ENCODE measurements around the gene ZDHHC17. TPM values are rescaled to one million over a fixed set of nuclear protein-coding genes. Genes with fewer than 3 reads are reported as not detected.
A peak's percentile ranks its signal among the peaks of the same experiment; 100 is the strongest.

The ZDHHC17 gene
- total and polyA plus RNA-seq, 7 donors = 7.8 to 22.7 (median 20.2) TPM

DNA sequence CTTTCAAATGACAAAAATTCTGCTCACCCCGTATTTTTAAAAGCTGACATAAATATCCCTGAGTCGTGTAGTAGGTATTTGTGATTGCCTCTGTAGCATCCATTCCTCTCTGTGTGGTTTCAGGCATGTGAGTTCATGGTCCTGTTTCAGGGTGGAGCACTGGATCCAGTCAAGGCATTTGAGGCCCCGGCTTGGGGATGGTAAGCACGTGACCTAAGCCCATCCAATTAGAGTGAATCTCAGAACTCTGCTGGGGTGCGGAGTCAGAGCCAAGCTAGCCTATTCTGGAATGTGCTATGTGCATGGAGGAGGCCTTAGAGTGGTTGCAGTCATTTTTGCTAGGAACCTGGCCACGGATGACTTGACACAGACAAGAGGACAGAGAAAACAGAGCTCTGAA, 119.2 kb downstream of the ZDHHC17 start:
- intact Hi-C loops (cut with DNase I) = no loop called here
- ATAC-seq = no peak
- no peak for DNase-seq
- peaks cover 0 to 1% (median 0%) of the 10 kb centered on the region in 3 donors for H3K27me3 ChIP-seq (ENCODE audit: insufficient read depth in 3 of 3, low read length in 2 of 3)
- no peaks in the 10 kb centered on the region for H3K36me3 ChIP-seq (ENCODE audit: insufficient read depth in 1 of 2, low read depth in 1 of 2)
- H3K27ac ChIP-seq = no peak overlapping the region
- 83 to 91% (median 84%) methylated on average over 6 of the region's 6 CpGs for WGBS, 3 donors
- TF ChIP-seq, protein P1, sequence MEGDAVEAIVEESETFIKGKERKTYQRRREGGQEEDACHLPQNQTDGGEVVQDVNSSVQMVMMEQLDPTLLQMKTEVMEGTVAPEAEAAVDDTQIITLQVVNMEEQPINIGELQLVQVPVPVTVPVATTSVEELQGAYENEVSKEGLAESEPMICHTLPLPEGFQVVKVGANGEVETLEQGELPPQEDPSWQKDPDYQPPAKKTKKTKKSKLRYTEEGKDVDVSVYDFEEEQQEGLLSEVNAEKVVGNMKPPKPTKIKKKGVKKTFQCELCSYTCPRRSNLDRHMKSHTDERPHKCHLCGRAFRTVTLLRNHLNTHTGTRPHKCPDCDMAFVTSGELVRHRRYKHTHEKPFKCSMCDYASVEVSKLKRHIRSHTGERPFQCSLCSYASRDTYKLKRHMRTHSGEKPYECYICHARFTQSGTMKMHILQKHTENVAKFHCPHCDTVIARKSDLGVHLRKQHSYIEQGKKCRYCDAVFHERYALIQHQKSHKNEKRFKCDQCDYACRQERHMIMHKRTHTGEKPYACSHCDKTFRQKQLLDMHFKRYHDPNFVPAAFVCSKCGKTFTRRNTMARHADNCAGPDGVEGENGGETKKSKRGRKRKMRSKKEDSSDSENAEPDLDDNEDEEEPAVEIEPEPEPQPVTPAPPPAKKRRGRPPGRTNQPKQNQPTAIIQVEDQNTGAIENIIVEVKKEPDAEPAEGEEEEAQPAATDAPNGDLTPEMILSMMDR (IDR thresholded peaks at IDR 0.05) = no peak
- no peaks in the 10 kb centered on the region for H3K4me1 ChIP-seq
- no peak overlapping the region for H3K4me3 ChIP-seq
- no peaks in the 10 kb centered on the region for H3K9me3 ChIP-seq

DNA sequence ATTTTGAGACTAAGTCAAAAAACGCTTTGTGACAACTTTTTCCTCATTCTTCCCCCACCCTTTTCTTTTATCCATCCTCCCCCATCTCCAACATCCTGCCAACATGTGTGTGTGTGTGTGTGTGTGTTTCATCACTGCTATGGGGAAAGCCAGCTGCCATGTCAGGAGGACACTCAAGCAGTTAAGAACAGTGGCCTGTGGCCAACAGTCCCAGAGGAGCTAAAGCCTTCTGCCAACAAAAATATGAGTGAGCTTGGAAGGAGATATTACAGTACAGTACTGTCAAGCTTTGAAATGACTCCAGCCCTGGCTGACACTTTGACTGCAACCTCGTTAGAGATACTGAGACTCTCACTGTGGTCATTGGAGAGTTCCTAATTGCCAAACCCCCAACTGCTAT, 119.9 kb downstream of the ZDHHC17 start:
- Histone ChIP-seq H3K36me3 (ENCODE audit: insufficient read depth in 1 of 2, low read depth in 1 of 2) (no peaks in the 10 kb centered on the region), H3K27ac (no peak overlapping the region), H3K4me3 (no peak overlapping the region), H3K27me3 (ENCODE audit: insufficient read depth in 3 of 3, low read length in 2 of 3) (peaks cover 0 to 1% (median 0%) of the 10 kb centered on the region in 3 donors), H3K4me1 (no peaks in the 10 kb centered on the region), H3K9me3 (no peaks in the 10 kb centered on the region)
- TF ChIP-seq, protein P1 (IDR thresholded peaks at IDR 0.05) = no peak
- intact Hi-C loops (cut with DNase I) = no loop called here
- 36 to 39% (median 38%) methylated on average over 2 of the region's 2 CpGs for WGBS, 3 donors
- DNase-seq = peak; percentile 35 to 53
- ATAC-seq = no peak

DNA sequence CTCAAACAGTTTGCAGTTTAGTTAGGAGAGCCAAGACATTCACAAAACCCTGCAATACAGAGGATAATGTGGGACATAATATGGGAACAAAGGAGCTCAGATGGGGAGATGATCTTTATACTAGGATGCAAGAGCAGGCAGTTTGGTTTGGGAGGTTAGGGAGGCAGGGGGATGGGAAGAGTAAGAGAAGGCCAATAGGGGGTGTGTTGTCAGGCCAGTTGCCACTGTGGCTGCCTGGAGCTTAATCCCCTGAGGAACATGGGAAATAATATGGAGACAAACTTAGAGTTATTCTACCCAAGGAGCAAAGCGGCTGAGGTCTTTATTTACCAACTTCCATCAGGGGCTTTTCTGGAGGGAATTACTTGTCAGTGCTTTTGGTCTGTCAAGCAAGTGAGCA, 124.9 kb downstream of the ZDHHC17 start:
- no peaks in the 10 kb centered on the region for H3K4me1 ChIP-seq
- no peaks in the 10 kb centered on the region for H3K36me3 ChIP-seq (ENCODE audit: insufficient read depth in 1 of 2, low read depth in 1 of 2)
- H3K27me3 ChIP-seq (ENCODE audit: insufficient read depth in 3 of 3, low read length in 2 of 3) = peaks cover 0 to 1% (median 0%) of the 10 kb centered on the region in 3 donors
- no peaks in the 10 kb centered on the region for H3K9me3 ChIP-seq
- no peak overlapping the region for H3K27ac ChIP-seq
- no peak overlapping the region for H3K4me3 ChIP-seq
- ATAC-seq = no peak
- TF ChIP-seq, protein P1 (IDR thresholded peaks at IDR 0.05) = no peak
- 87 to 100% (median 96%) methylated on average over 1 of the region's 1 CpG for WGBS, 3 donors
- no peak for DNase-seq
- intact Hi-C loops (cut with DNase I) = no loop called here

DNA sequence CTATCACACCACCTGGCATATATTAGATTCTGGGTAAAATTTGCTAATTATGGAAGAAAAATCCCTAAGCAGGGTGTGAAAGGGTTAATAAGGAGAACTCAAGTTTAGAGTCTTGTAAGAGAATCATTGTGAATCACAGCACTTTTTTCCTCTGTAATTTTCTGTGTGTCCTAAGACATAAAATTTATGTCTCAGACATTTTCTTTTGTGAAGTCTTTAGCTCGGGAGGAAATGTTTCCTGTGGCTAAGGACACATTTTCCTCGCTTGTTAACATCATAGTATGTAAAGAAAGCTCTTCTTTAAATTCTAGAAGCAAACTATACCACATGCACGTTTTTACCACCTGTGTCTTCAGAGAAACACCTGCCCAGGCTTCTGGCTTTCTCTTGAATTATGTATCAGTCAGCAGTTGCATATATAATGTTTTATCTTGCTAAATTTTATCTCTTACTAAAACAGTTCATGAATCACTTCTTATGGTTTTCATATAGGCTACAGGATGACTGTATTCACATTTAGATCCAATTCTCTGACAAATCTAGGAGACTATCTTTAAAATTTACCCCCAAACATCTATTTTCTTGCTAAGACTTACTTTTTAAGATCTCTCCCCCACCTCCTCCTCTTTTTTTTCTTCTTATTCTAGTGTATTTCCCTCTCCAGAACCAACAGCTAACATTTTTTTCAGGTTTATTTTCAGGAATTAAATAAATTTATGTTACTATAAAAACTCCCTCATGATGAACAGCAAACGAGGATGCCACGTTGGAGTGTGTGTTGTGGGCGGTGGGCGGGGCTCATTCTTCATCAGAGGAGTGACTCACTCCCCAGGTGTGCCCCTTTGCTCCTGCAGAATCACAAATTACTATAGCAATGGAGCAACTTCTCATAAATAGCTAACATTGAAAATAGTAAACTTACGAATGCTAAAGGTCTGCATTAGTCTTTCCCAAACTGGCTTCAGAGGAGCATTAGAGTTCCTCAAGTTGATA, 126.5 kb downstream of the ZDHHC17 start:
- TF ChIP-seq, protein P1 (IDR thresholded peaks at IDR 0.05) = no peak
- Histone ChIP-seq H3K27ac (no peak overlapping the region), H3K36me3 (ENCODE audit: insufficient read depth in 1 of 2, low read depth in 1 of 2) (no peaks in the 10 kb centered on the region), H3K27me3 (ENCODE audit: insufficient read depth in 3 of 3, low read length in 2 of 3) (peaks cover 0 to 1% (median 0%) of the 10 kb centered on the region in 3 donors), H3K9me3 (no peaks in the 10 kb centered on the region), H3K4me1 (no peaks in the 10 kb centered on the region), H3K4me3 (no peak overlapping the region)
- DNase-seq (no peak), ATAC-seq (no peak)
- intact Hi-C loops (cut with DNase I) = no loop called here
- 48 to 54% (median 53%) methylated on average over 8 of the region's 8 CpGs for WGBS, 3 donors
